ENCODE results near the gene MTCP1.
A peak's percentile ranks its signal among the peaks of the same experiment; 100 is the strongest.

The MTCP1 gene

GRCh38 chrX:155094468-155095061 lies 23.6 kb upstream of the MTCP1 start:
- H3K9me3 ChIP-seq (ENCODE audit: control insufficient read depth, insufficient read depth, low read length), result no peaks in the 10 kb centered on the region
- H3K4me2 ChIP-seq (ENCODE audit: low read length), result no peak overlapping the region
- H3K79me2 ChIP-seq (ENCODE audit: control insufficient read depth, low read length), result no peaks in the 10 kb centered on the region
- H3K9me2 ChIP-seq (replicated peaks; ENCODE audit: control insufficient read depth, low read length), result no peaks in the 10 kb centered on the region
- no peaks in the 10 kb centered on the region for H4K20me1 ChIP-seq (ENCODE audit: control insufficient read depth, insufficient read depth, low read depth, low read length)
- H3F3A ChIP-seq (ENCODE audit: control insufficient read depth, insufficient read depth), result no peaks in the 10 kb centered on the region
- H3K4me1 ChIP-seq (ENCODE audit: control insufficient read depth, low read length), result no peaks in the 10 kb centered on the region
- H3K27ac ChIP-seq (ENCODE audit: low read depth, low read length), result no peak overlapping the region
- no peak for TF ChIP-seq EZH2phosphoT487 (IDR thresholded peaks at IDR 0.05; ENCODE audit: borderline replicate concordance, low read length)
- TF ChIP-seq, protein P1, sequence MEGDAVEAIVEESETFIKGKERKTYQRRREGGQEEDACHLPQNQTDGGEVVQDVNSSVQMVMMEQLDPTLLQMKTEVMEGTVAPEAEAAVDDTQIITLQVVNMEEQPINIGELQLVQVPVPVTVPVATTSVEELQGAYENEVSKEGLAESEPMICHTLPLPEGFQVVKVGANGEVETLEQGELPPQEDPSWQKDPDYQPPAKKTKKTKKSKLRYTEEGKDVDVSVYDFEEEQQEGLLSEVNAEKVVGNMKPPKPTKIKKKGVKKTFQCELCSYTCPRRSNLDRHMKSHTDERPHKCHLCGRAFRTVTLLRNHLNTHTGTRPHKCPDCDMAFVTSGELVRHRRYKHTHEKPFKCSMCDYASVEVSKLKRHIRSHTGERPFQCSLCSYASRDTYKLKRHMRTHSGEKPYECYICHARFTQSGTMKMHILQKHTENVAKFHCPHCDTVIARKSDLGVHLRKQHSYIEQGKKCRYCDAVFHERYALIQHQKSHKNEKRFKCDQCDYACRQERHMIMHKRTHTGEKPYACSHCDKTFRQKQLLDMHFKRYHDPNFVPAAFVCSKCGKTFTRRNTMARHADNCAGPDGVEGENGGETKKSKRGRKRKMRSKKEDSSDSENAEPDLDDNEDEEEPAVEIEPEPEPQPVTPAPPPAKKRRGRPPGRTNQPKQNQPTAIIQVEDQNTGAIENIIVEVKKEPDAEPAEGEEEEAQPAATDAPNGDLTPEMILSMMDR (IDR thresholded peaks at IDR 0.05; ENCODE audit: low read depth, low read length, poor library complexity, severe bottlenecking), result peak; percentile 67
- peaks cover 30% of the 10 kb centered on the region for H3K36me3 ChIP-seq (ENCODE audit: control insufficient read depth, low read length)
- no peak overlapping the region for H3K4me3 ChIP-seq (ENCODE audit: low read length)
- H3K27me3 ChIP-seq (ENCODE audit: control insufficient read depth, low read length), result no peaks in the 10 kb centered on the region

GRCh38 chrX:155086961-155087735 lies 16.2 kb upstream of the MTCP1 start:
- Histone ChIP-seq H3K27me3 (ENCODE audit: control insufficient read depth, low read length) (no peaks in the 10 kb centered on the region), H3K4me1 (ENCODE audit: control insufficient read depth, low read length) (no peaks in the 10 kb centered on the region), H4K20me1 (ENCODE audit: control insufficient read depth, insufficient read depth, low read depth, low read length) (no peaks in the 10 kb centered on the region), H3K79me2 (ENCODE audit: control insufficient read depth, low read length) (no peaks in the 10 kb centered on the region), H3K4me3 (ENCODE audit: low read length) (no peak overlapping the region), H3K36me3 (ENCODE audit: control insufficient read depth, low read length) (peaks cover 32% of the 10 kb centered on the region), H3K9me2 (replicated peaks; ENCODE audit: control insufficient read depth, low read length) (no peaks in the 10 kb centered on the region), H3K9me3 (ENCODE audit: control insufficient read depth, insufficient read depth, low read length) (no peaks in the 10 kb centered on the region), H3F3A (ENCODE audit: control insufficient read depth, insufficient read depth) (no peaks in the 10 kb centered on the region), H3K27ac (ENCODE audit: low read depth, low read length) (no peak overlapping the region), H3K4me2 (ENCODE audit: low read length) (no peak overlapping the region)
- TF ChIP-seq, protein P1 (IDR thresholded peaks at IDR 0.05; ENCODE audit: low read depth, low read length, poor library complexity, severe bottlenecking), result no peak

- Histone ChIP-seq H3K36me3 (ENCODE audit: control insufficient read depth, low read length) (peaks cover 32% of the 10 kb centered on the region), H3K27ac (ENCODE audit: low read depth, low read length) (no peak overlapping the region), H3K9me2 (replicated peaks; ENCODE audit: control insufficient read depth, low read length) (no peaks in the 10 kb centered on the region), H3K4me1 (ENCODE audit: control insufficient read depth, low read length) (no peaks in the 10 kb centered on the region), H3K4me2 (ENCODE audit: low read length) (no peak overlapping the region), H3K27me3 (ENCODE audit: control insufficient read depth, low read length) (no peaks in the 10 kb centered on the region), H3F3A (ENCODE audit: control insufficient read depth, insufficient read depth) (no peaks in the 10 kb centered on the region), H3K4me3 (ENCODE audit: low read length) (no peak overlapping the region), H3K9me3 (ENCODE audit: control insufficient read depth, insufficient read depth, low read length) (no peaks in the 10 kb centered on the region), H4K20me1 (ENCODE audit: control insufficient read depth, insufficient read depth, low read depth, low read length) (no peaks in the 10 kb centered on the region), H3K79me2 (ENCODE audit: control insufficient read depth, low read length) (no peaks in the 10 kb centered on the region)
- TF ChIP-seq, protein P1 (IDR thresholded peaks at IDR 0.05; ENCODE audit: low read depth, low read length, poor library complexity, severe bottlenecking), result peak; percentile 52
- TF ChIP-seq EZH2phosphoT487 (IDR thresholded peaks at IDR 0.05; ENCODE audit: borderline replicate concordance, low read length), result no peak
Measured at GRCh38 chrX:155086202-155086840, 15.4 kb upstream of the MTCP1 start.
